GM12878 (cell line): ENCODE results near the gene IGFBP6. TPM values are rescaled to one million over a fixed set of nuclear protein-coding genes. Genes with fewer than 3 reads are reported as not detected.

Experiments used
- ATAC-seq: fragments of 200-7000 bp; cut with Tn5 transposase; 3 replicates; pipeline ENCODE4 v1.9.1; 2020; ENCODE audit warnings: mild to moderate bottlenecking, moderate library complexity
- BruUV-seq: library from RNA; stranded (reverse); fragments of 400-500 nt; replicated peaks from 2 replicates; lab custom pipeline; 2021; lab: Mats Ljungman, UMichigan
- CTCF ChIA-PET: fragments of 300-600 bp; sonication (Branson Sonifier 250); formaldehyde crosslinking; extraction: SDS; loops from one replicate; lab custom pipeline; 2021; ENCODE audit warnings: inconsistent platforms; lab: Yijun Ruan, JAX
- POLR2A ChIA-PET: fragments of 350-600 bp; formaldehyde crosslinking; extraction: SDS; loops from one replicate; lab custom pipeline; 2021; ENCODE audit warnings: inconsistent platforms; lab: Charles Lee
- RAD21 ChIA-PET: fragments of 300-600 bp; sonication (Branson Sonifier 250); formaldehyde crosslinking; loops from one replicate; lab custom pipeline; 2023; ENCODE audit warnings: antibody characterized with exemption; ENCODE audit not compliant: unreplicated experiment; lab: Charles Lee
- SMC1A ChIA-PET: fragments of 300-600 bp; sonication (Branson Sonifier 250); formaldehyde crosslinking; loops from one replicate; lab custom pipeline; 2023; ENCODE audit not compliant: unreplicated experiment, uncharacterized antibody; lab: Charles Lee
- DNase-seq: peaks from one replicate; pipeline ENCODE4 v3.0.0-alpha.2; 2011; ENCODE audit warnings: low read depth, low spot score
- FAIRE-seq: peaks from 3 replicates; lab custom pipeline; 2011; peaks lifted over from hg19 to GRCh38; lab: Jason Lieb, UNC
- H2AFZ ChIP-seq: 2 replicates; pipeline ENCODE4 v1.6.0; 2011; ENCODE audit warnings: low read depth, low read length, control low read depth; ENCODE audit not compliant: control insufficient read depth
- H3K27ac ChIP-seq: 2 replicates; pipeline ENCODE4 v1.5.1; 2011; ENCODE audit warnings: control low read depth; ENCODE audit not compliant: control insufficient read depth, insufficient read depth
- H3K27me3 ChIP-seq, 2 experiments: replicated peaks in 1 of 2; 2 replicates each; pipeline versions ENCODE4 v1.6.0 to v1.6.1; 2011; ENCODE audit warnings: low read length in 1 of 2; ENCODE audit not compliant: control insufficient read depth in 2 of 2, insufficient read depth in 2 of 2
- H3K36me3 ChIP-seq, 2 experiments: 2 replicates each; pipeline ENCODE4 v1.5.1; 2011; ENCODE audit warnings: low read length in 1 of 2; ENCODE audit not compliant: control insufficient read depth in 2 of 2, insufficient read depth in 2 of 2
- H3K4me1 ChIP-seq: 2 replicates; pipeline ENCODE4 v1.6.1; 2011; ENCODE audit warnings: mild to moderate bottlenecking, low read length, moderate library complexity, mixed read lengths; ENCODE audit not compliant: control insufficient read depth, insufficient read depth
- H3K4me2 ChIP-seq: 2 replicates; pipeline ENCODE4 v1.6.0; 2011; ENCODE audit warnings: control low read depth; ENCODE audit not compliant: control insufficient read depth, insufficient read depth
- H3K4me3 ChIP-seq: fragments of 200-600 bp; sonication (generic); 2 replicates; pipeline ENCODE4 v1.5.1; 2016
- H3K79me2 ChIP-seq: 2 replicates; pipeline ENCODE4 v1.6.0; 2011; ENCODE audit warnings: low read length; ENCODE audit not compliant: control insufficient read depth, insufficient read depth
- H3K9ac ChIP-seq: 2 replicates; pipeline ENCODE4 v1.8.0; 2011; ENCODE audit warnings: low read length, control low read depth, mixed read lengths; ENCODE audit not compliant: control insufficient read depth, insufficient read depth
- H3K9me3 ChIP-seq: replicated peaks from 3 replicates; pipeline ENCODE4 v1.5.1; 2011; ENCODE audit warnings: mild to moderate bottlenecking, low read length; ENCODE audit not compliant: control insufficient read depth, insufficient read depth
- H4K20me1 ChIP-seq: 2 replicates; pipeline ENCODE4 v1.6.0; 2011; ENCODE audit not compliant: control insufficient read depth, insufficient read depth
- CHD4 ChIP-seq: fragments of 200-600 bp; sonication (generic); IDR thresholded peaks from 2 replicates; pipeline ENCODE4 v1.6.1; 2016; ENCODE audit warnings: mild to moderate bottlenecking
- GATAD2B ChIP-seq: fragments of 450-650 bp; conservative IDR thresholded peaks from 2 replicates; pipeline ENCODE4 v1.6.1; 2017; ENCODE audit warnings: low read depth, mild to moderate bottlenecking, moderate library complexity
- NBN ChIP-seq: fragments of 450-650 bp; IDR thresholded peaks from 2 replicates; pipeline ENCODE4 v1.6.1; 2016
- NR2C1 ChIP-seq: fragments of 450-650 bp; IDR thresholded peaks from 2 replicates; pipeline ENCODE4 v1.6.1; 2017; ENCODE audit warnings: antibody characterized with exemption, mild to moderate bottlenecking, moderate library complexity
- RAD21 ChIP-seq: IDR thresholded peaks from 2 replicates; pipeline ENCODE4 v1.6.1; 2011; ENCODE audit warnings: mild to moderate bottlenecking, low read depth, low read length, moderate library complexity; ENCODE audit not compliant: insufficient read depth
- RCOR1 ChIP-seq: conservative IDR thresholded peaks from 2 replicates; pipeline ENCODE4 v1.6.1; 2012; ENCODE audit warnings: low read depth, low read length, improper control_type of control experiment
- RFX5 ChIP-seq: IDR thresholded peaks from 2 replicates; pipeline ENCODE4 v1.6.1; 2011; ENCODE audit warnings: low read depth, low read length, improper control_type of control experiment
- STAT1 ChIP-seq: fragments of 450-650 bp; conservative IDR thresholded peaks from 2 replicates; pipeline ENCODE4 v1.6.1; 2014; ENCODE audit warnings: antibody characterized with exemption, mild to moderate bottlenecking
- TCF3 ChIP-seq: IDR thresholded peaks from 2 replicates; pipeline ENCODE4 v1.6.1; 2012; ENCODE audit warnings: low read depth, mild to moderate bottlenecking, low read length, borderline replicate concordance; ENCODE audit not compliant: insufficient read depth
- ZNF384 ChIP-seq: IDR thresholded peaks from 2 replicates; pipeline ENCODE4 v1.6.1; 2012; ENCODE audit warnings: low read depth, mild to moderate bottlenecking, low read length, improper control_type of control experiment, borderline replicate concordance
- WGBS: methylation state at CpG from one replicate; pipeline ENCODE4 v1.1.6; 2016; ENCODE audit warnings: low lambda C conversion rate; ENCODE audit not compliant: insufficient replicate concordance, insufficient coverage; ENCODE audit errors: missing lambda C conversion rate; 5-methylcytosine and 5-hydroxymethylcytosine counted together
- in situ Hi-C: fragments of 300-500 bp; cut with MboI; formaldehyde crosslinking; loops from 9 replicates; pipeline ENCODE4 v1.14.3; 2018; ENCODE audit warnings: mixed read lengths
- intact Hi-C: fragments of 100-400 bp; cut with micrococcal nuclease; formaldehyde crosslinking; loops from one replicate; pipeline ENCODE4 v1.14.2; 2022; ENCODE audit not compliant: unreplicated experiment
- polyA plus RNA-seq, 11 experiments: library from polyadenylated mRNA; depleted of rRNA in 4 of 11; unstranded in 6 of 11; stranded (reverse) in 5 of 11; fragments of >200 nt; fragmentation: Nextera tagmentation in 4 of 11; fragmentation: Illumina TruSeq in 1 of 11; extraction: Ambion mirVana in 4 of 11; extraction: Trizol in 1 of 11; gene quantifications; 1 replicate in 1 of 11; 2 replicates in 10 of 11; pipeline versions ENCODE4 v1.2.1 to v1.2.3, GENCODE V29; 2011 to 2016; ENCODE audit warnings: inconsistent platforms in 2 of 11, missing spikeins in 2 of 11, low read depth in 1 of 11
- total RNA-seq, 4 experiments: library from RNA; depleted of rRNA in 3 of 4; stranded (reverse); fragments of >200 nt in 3 of 4; fragmentation: Illumina TruSeq in 1 of 4; extraction: Trizol in 1 of 4; gene quantifications; 2 replicates each; pipeline versions ENCODE4 v1.2.1 to v1.2.3, GENCODE V29; 2013 to 2021
- TF ChIP-seq, protein P1 (sequence below): fragments of 450-650 bp; IDR thresholded peaks from 2 replicates; pipeline ENCODE4 v1.6.1; 2017; ENCODE audit warnings: low read depth, mild to moderate bottlenecking, moderate library complexity
- TF ChIP-seq, protein P2 (sequence below): IDR thresholded peaks from 2 replicates; pipeline ENCODE4 v1.6.1; 2011; ENCODE audit warnings: mild to moderate bottlenecking, low read depth, low read length, moderate library complexity; ENCODE audit not compliant: insufficient replicate concordance
- TF ChIP-seq, protein P3 (sequence below): IDR thresholded peaks from 2 replicates; pipeline ENCODE4 v1.6.1; 2012; ENCODE audit warnings: mild to moderate bottlenecking, low read depth, low read length

The IGFBP6 gene
- total and polyA plus RNA-seq, 10 of the 15 experiments (the other 5 are each of a cell fraction or from before 2014, with no cell fraction given): 0.09 to 0.87 (median 0.56) TPM; not detected in 3

DNA sequence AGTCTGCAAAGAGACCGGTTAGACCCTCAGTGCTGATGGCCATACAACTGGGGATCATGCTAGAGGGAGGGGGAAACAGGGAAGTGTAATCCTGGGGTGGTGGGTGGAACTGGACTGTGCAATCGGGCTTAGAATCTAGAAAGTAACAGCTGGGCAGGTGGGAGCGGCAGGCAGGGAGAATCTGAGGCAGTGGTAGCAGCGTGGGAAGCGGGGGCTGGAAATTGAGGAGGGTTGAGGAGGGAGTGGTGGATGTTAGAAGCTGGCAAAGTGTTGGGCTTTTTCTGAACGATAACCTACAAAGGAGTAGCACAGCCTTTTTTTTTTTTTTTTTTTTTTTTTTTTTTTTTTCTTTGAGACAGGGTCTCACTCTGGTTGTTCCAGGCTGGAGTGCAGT lies 3.1 kb upstream of the IGFBP6 start:
- no peak for FAIRE-seq
- no peaks in the 10 kb centered on the region for H3K36me3 ChIP-seq
- no peaks in the 10 kb centered on the region for H3K9me3 ChIP-seq
- ATAC-seq: no peak
- POLR2A ChIA-PET: interaction anchor here (0.7 to 1.9 kb wide), 3 partner anchors 8 to 33 kb away, joined by 4 to 7 read pairs (median 5); partner anchors contain the start of genes SOAT2 and SPRYD3
- intact Hi-C loops: no loop called here
- H3K4me3 ChIP-seq: no peak overlapping the region
- DNase-seq: no peak
- no peaks in the 10 kb centered on the region for H4K20me1 ChIP-seq
- SMC1A ChIA-PET: interaction anchor here (0.6 to 1.7 kb wide), 5 partner anchors 16 to 89 kb away, joined by 3 to 13 read pairs (median 4); partner anchors contain the start of gene SPRYD3
- no TSS peak for BruUV-seq
- no peaks in the 10 kb centered on the region for H3K79me2 ChIP-seq
- peaks cover 9% of the 10 kb centered on the region for H3K4me1 ChIP-seq
- CTCF ChIA-PET: interaction anchor here (0.9 to 11.8 kb wide), 3 partner anchors 8 to 27 kb away, joined by 3 to 177 read pairs (median 24); partner anchors contain the start of gene SPRYD3
- RAD21 ChIA-PET: interaction anchor here (0.6 kb wide), 1 partner anchor 65 kb away, joined by 3 read pairs; no protein-coding TSS in a partner anchor
- H3K9ac ChIP-seq: no peak overlapping the region
- H3K27ac ChIP-seq: no peak overlapping the region
- no peak overlapping the region for H2AFZ ChIP-seq
- H3K27me3 ChIP-seq: peaks cover 0 to 6% of the 10 kb centered on the region in 2 experiments; a peak in 3 of 4 replicates
- TF ChIP-seq TCF3 (no peak), NBN (no peak), NR2C1 (no peak), GATAD2B (no peak), RAD21 (no peak), ZNF384 (no peak), STAT1 (no peak), RCOR1 (no peak), RFX5 (no peak), CHD4 (no peak)
- TF ChIP-seq, protein P1, sequence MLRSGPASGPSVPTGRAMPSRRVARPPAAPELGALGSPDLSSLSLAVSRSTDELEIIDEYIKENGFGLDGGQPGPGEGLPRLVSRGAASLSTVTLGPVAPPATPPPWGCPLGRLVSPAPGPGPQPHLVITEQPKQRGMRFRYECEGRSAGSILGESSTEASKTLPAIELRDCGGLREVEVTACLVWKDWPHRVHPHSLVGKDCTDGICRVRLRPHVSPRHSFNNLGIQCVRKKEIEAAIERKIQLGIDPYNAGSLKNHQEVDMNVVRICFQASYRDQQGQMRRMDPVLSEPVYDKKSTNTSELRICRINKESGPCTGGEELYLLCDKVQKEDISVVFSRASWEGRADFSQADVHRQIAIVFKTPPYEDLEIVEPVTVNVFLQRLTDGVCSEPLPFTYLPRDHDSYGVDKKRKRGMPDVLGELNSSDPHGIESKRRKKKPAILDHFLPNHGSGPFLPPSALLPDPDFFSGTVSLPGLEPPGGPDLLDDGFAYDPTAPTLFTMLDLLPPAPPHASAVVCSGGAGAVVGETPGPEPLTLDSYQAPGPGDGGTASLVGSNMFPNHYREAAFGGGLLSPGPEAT: no peak
- TF ChIP-seq, protein P2, sequence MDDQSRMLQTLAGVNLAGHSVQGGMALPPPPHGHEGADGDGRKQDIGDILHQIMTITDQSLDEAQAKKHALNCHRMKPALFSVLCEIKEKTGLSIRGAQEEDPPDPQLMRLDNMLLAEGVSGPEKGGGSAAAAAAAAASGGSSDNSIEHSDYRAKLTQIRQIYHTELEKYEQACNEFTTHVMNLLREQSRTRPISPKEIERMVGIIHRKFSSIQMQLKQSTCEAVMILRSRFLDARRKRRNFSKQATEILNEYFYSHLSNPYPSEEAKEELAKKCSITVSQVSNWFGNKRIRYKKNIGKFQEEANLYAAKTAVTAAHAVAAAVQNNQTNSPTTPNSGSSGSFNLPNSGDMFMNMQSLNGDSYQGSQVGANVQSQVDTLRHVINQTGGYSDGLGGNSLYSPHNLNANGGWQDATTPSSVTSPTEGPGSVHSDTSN: no peak
- TF ChIP-seq, protein P3, sequence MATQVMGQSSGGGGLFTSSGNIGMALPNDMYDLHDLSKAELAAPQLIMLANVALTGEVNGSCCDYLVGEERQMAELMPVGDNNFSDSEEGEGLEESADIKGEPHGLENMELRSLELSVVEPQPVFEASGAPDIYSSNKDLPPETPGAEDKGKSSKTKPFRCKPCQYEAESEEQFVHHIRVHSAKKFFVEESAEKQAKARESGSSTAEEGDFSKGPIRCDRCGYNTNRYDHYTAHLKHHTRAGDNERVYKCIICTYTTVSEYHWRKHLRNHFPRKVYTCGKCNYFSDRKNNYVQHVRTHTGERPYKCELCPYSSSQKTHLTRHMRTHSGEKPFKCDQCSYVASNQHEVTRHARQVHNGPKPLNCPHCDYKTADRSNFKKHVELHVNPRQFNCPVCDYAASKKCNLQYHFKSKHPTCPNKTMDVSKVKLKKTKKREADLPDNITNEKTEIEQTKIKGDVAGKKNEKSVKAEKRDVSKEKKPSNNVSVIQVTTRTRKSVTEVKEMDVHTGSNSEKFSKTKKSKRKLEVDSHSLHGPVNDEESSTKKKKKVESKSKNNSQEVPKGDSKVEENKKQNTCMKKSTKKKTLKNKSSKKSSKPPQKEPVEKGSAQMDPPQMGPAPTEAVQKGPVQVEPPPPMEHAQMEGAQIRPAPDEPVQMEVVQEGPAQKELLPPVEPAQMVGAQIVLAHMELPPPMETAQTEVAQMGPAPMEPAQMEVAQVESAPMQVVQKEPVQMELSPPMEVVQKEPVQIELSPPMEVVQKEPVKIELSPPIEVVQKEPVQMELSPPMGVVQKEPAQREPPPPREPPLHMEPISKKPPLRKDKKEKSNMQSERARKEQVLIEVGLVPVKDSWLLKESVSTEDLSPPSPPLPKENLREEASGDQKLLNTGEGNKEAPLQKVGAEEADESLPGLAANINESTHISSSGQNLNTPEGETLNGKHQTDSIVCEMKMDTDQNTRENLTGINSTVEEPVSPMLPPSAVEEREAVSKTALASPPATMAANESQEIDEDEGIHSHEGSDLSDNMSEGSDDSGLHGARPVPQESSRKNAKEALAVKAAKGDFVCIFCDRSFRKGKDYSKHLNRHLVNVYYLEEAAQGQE: no peak
- TF ChIP-seq, all 136 proteins: peak for 0
- in situ Hi-C loops: no loop called here
- WGBS: 74% methylated on average over 6 of the region's 6 CpGs
- no peak overlapping the region for H3K4me2 ChIP-seq
